DOHH2 (cell line): ENCODE data around the gene TLCD5.

Experiments
- CTCF ChIP-seq: fragments of 200-600 bp; sonication (generic); IDR thresholded peaks from one replicate; pipeline ENCODE4 v1.5.1; 2014; ENCODE audit warnings: antibody characterized with exemption, mild to moderate bottlenecking, low read depth, low read length; ENCODE audit not compliant: poor library complexity, severe bottlenecking
- EZH2phosphoT487 ChIP-seq: fragments of 200-600 bp; sonication (generic); IDR thresholded peaks from 2 replicates; pipeline ENCODE4 v1.6.1; 2017; ENCODE audit warnings: borderline replicate concordance, mild to moderate bottlenecking, antibody characterized with exemption, low read length, moderate library complexity, mixed read lengths

- TF ChIP-seq CTCF (no peak), EZH2phosphoT487 (no peak)
Measured at GRCh38 chr11:120305286-120305685, 19.8 kb upstream of the TLCD5 start.
